ENCODE data around the gene SORCS1. TPM values are rescaled to one million over a fixed set of nuclear protein-coding genes. Genes with fewer than 3 reads are reported as not detected.

The SORCS1 gene
- total and polyA plus RNA-seq, 2 donors (not counting 1 experiment from before 2014, with no cell fraction given), result not detected

GRCh38 chr10:106802949-106803348 lies 361.6 kb downstream of the SORCS1 start:
- H3K27me3 ChIP-seq (replicated peaks in 1 of 4; ENCODE audit: control extremely low read depth in 1 of 4, control insufficient read depth in 3 of 4, insufficient read depth in 4 of 4, low read length in 3 of 4), result no peaks in the 10 kb centered on the region
- no peak overlapping the region for H2AFZ ChIP-seq (ENCODE audit: insufficient read depth, low read depth, low read length, poor library complexity, severe bottlenecking)
- ChIA-PET POLR2A (no interaction called here), CTCF (no interaction called here)
- WGBS (ENCODE audit: insufficient coverage), result 80% methylated on average over 1 of the region's 4 CpGs
- H4K20me1 ChIP-seq (ENCODE audit: control insufficient read depth, insufficient read depth, low read length, poor library complexity, severe bottlenecking), result no peaks in the 10 kb centered on the region
- H3K9ac ChIP-seq (ENCODE audit: low read length), result no peak overlapping the region
- Mint-ChIP-seq H3K4me3 (no peak overlapping the region), H3K9me3 (ENCODE audit: insufficient read depth) (no peaks in the 10 kb centered on the region), H3K27me3 (no peaks in the 10 kb centered on the region), H3K4me1 (no peaks in the 10 kb centered on the region), H3K27ac (no peak overlapping the region)
- DNase-seq (no peak), ATAC-seq (ENCODE audit: low read depth) (no peak)
- no peaks in the 10 kb centered on the region for H3K79me2 ChIP-seq (ENCODE audit: control insufficient read depth, insufficient read depth, low read length)
- H3K27ac ChIP-seq (ENCODE audit: low read length in 2 of 2), result no peak overlapping the region
- H3K36me3 ChIP-seq (replicated peaks in 1 of 2; ENCODE audit: control extremely low read depth in 1 of 2, control insufficient read depth in 1 of 2, extremely low read depth in 1 of 2, insufficient read depth in 2 of 2, low read length in 1 of 2), result no peaks in the 10 kb centered on the region
- no peaks in the 10 kb centered on the region for H3K4me1 ChIP-seq (ENCODE audit: control insufficient read depth in 2 of 2, insufficient read depth in 2 of 2, low read length in 2 of 2)
- no peaks in the 10 kb centered on the region for H3K9me3 ChIP-seq (ENCODE audit: control extremely low read depth in 1 of 3, control insufficient read depth in 2 of 3, insufficient read depth in 1 of 3, low read length in 2 of 3)
- no peak overlapping the region for H3K4me3 ChIP-seq (ENCODE audit: control extremely low read depth in 1 of 5, extremely low read depth in 1 of 5, insufficient read depth in 1 of 5, low read depth in 2 of 5, low read length in 4 of 5)
- no peak overlapping the region for H3K4me2 ChIP-seq (replicated peaks; ENCODE audit: low read depth, low read length, poor library complexity, severe bottlenecking)
- TF ChIP-seq EZH2 (IDR thresholded peaks at IDR 0.05; ENCODE audit: borderline replicate concordance, insufficient read depth, low read depth, low read length, poor library complexity, severe bottlenecking) (no peak), CTCF (IDR thresholded peaks at IDR 0.05) (no peak)
- intact Hi-C loops (cut with micrococcal nuclease), result no loop called here

GRCh38 chr10:106799776-106800175 lies 364.7 kb downstream of the SORCS1 start:
- WGBS (ENCODE audit: insufficient coverage), result no CpG with 5 or more reads among the region's 1 CpG
- H3K27me3 Mint-ChIP-seq, result no peaks in the 10 kb centered on the region
- POLR2A ChIA-PET, result no interaction called here

More at GRCh38 chr10:106799776-106800175, 364.7 kb downstream of the SORCS1 start:
- Histone ChIP-seq H3K4me2 (replicated peaks; ENCODE audit: low read depth, low read length, poor library complexity, severe bottlenecking) (no peak overlapping the region), H3K79me2 (ENCODE audit: control insufficient read depth, insufficient read depth, low read length) (no peaks in the 10 kb centered on the region), H3K4me3 (ENCODE audit: control extremely low read depth in 1 of 5, extremely low read depth in 1 of 5, insufficient read depth in 1 of 5, low read depth in 2 of 5, low read length in 4 of 5) (no peak overlapping the region), H4K20me1 (ENCODE audit: control insufficient read depth, insufficient read depth, low read length, poor library complexity, severe bottlenecking) (no peaks in the 10 kb centered on the region), H3K36me3 (replicated peaks in 1 of 2; ENCODE audit: control extremely low read depth in 1 of 2, control insufficient read depth in 1 of 2, extremely low read depth in 1 of 2, insufficient read depth in 2 of 2, low read length in 1 of 2) (no peaks in the 10 kb centered on the region), H2AFZ (ENCODE audit: insufficient read depth, low read depth, low read length, poor library complexity, severe bottlenecking) (no peak overlapping the region), H3K9me3 (ENCODE audit: control extremely low read depth in 1 of 3, control insufficient read depth in 2 of 3, insufficient read depth in 1 of 3, low read length in 2 of 3) (no peaks in the 10 kb centered on the region), H3K27ac (ENCODE audit: low read length in 2 of 2) (no peak overlapping the region), H3K27me3 (replicated peaks in 1 of 4; ENCODE audit: control extremely low read depth in 1 of 4, control insufficient read depth in 3 of 4, insufficient read depth in 4 of 4, low read length in 3 of 4) (no peaks in the 10 kb centered on the region), H3K4me1 (ENCODE audit: control insufficient read depth in 2 of 2, insufficient read depth in 2 of 2, low read length in 2 of 2) (no peaks in the 10 kb centered on the region), H3K9ac (ENCODE audit: low read length) (no peak overlapping the region)
- H3K4me3 Mint-ChIP-seq, result no peak overlapping the region
- TF ChIP-seq CTCF (IDR thresholded peaks at IDR 0.05), result no peak
- no peak for TF ChIP-seq EZH2 (IDR thresholded peaks at IDR 0.05; ENCODE audit: borderline replicate concordance, insufficient read depth, low read depth, low read length, poor library complexity, severe bottlenecking)
- H3K4me1 Mint-ChIP-seq, result no peaks in the 10 kb centered on the region
- no peaks in the 10 kb centered on the region for H3K9me3 Mint-ChIP-seq (ENCODE audit: insufficient read depth)
- ATAC-seq (ENCODE audit: low read depth) (no peak), DNase-seq (no peak)
- CTCF ChIA-PET, result no interaction called here
- intact Hi-C loops (cut with micrococcal nuclease), result no loop called here
- no peak overlapping the region for H3K27ac Mint-ChIP-seq
